H1 (cell line): ENCODE results near the gene HSPA12A. TPM values are rescaled to one million over a fixed set of nuclear protein-coding genes. Genes with fewer than 3 reads are reported as not detected.

Experiments
- CTCF ChIA-PET: fragments of 300-600 bp; sonication (Branson Sonifier 250); formaldehyde crosslinking; loops from one replicate; lab custom pipeline; 2021; ENCODE audit not compliant: partially characterized antibody; lab: Charles Lee
- POLR2A ChIA-PET: fragments of 300-600 bp; sonication (Branson Sonifier 250); formaldehyde crosslinking; loops from one replicate; lab custom pipeline; 2021; ENCODE audit warnings: inconsistent platforms; ENCODE audit not compliant: partially characterized antibody; lab: Charles Lee
- DNase-seq, 2 experiments: peaks; one replicate each; pipeline versions ENCODE4 v3.0.0 to v3.0.0-alpha.2; 2010 to 2022; ENCODE audit warnings: low spot score in 2 of 2, low read depth in 1 of 2, mixed read lengths in 1 of 2
- FAIRE-seq: peaks from 2 replicates; lab custom pipeline; 2011; peaks lifted over from hg19 to GRCh38; lab: Jason Lieb, UNC
- H2AFZ ChIP-seq: 2 replicates; pipeline ENCODE4 v1.8.1; 2012; ENCODE audit warnings: low read length, inconsistent platforms
- H2AK5ac ChIP-seq: 2 replicates; pipeline ENCODE4 v1.6.1; 2013; ENCODE audit warnings: low read depth, low read length
- H2BK120ac ChIP-seq: replicated peaks from 2 replicates; pipeline ENCODE3; 2013; ENCODE audit warnings: low read depth, low read length, inconsistent platforms
- H2BK12ac ChIP-seq: 2 replicates; pipeline ENCODE4 v1.6.1; 2013; ENCODE audit warnings: low read depth, low read length
- H2BK15ac ChIP-seq: 2 replicates; pipeline ENCODE4 v1.6.1; 2013; ENCODE audit warnings: low read length
- H2BK20ac ChIP-seq: 2 replicates; pipeline ENCODE4 v1.6.1; 2013; ENCODE audit warnings: low read length
- H2BK5ac ChIP-seq: 2 replicates; pipeline ENCODE4 v1.6.1; 2013; ENCODE audit warnings: low read depth, low read length
- H3K14ac ChIP-seq: 2 replicates; pipeline ENCODE4 v1.6.1; 2013; ENCODE audit warnings: inconsistent platforms; ENCODE audit not compliant: insufficient read length
- H3K18ac ChIP-seq: 2 replicates; pipeline ENCODE4 v1.6.1; 2013; ENCODE audit warnings: low read length; ENCODE audit errors: extremely low read depth
- H3K23ac ChIP-seq: 2 replicates; pipeline ENCODE4 v1.6.1; 2013; ENCODE audit warnings: inconsistent platforms; ENCODE audit not compliant: insufficient read length
- H3K23me2 ChIP-seq: 2 replicates; pipeline ENCODE4 v1.6.1; 2013; ENCODE audit warnings: low read depth, low read length
- H3K27ac ChIP-seq: 2 replicates; pipeline ENCODE4 v1.6.1; 2011; ENCODE audit warnings: low read depth, low read length, inconsistent platforms
- H3K27me3 ChIP-seq, 4 experiments: replicated peaks in 1 of 4; 1 replicate in 1 of 4; 2 replicates in 3 of 4; pipeline versions ENCODE4 v1.6.1 to v1.8.1; 2011 to 2013; ENCODE audit warnings: low read length in 3 of 4, mild to moderate bottlenecking in 3 of 4, inconsistent platforms in 2 of 4, mixed read lengths in 2 of 4, moderate library complexity in 1 of 4; ENCODE audit not compliant: control insufficient read depth in 3 of 4, insufficient read depth in 3 of 4; ENCODE audit errors: extremely low read depth in 1 of 4
- H3K36me3 ChIP-seq, 4 experiments: 2 replicates each; pipeline versions ENCODE4 v1.6.1 to v1.8.1; 2011 to 2013; ENCODE audit warnings: mild to moderate bottlenecking in 4 of 4, low read length in 3 of 4, moderate library complexity in 2 of 4, control low read depth in 1 of 4, inconsistent platforms in 1 of 4; ENCODE audit not compliant: insufficient read depth in 4 of 4, control insufficient read depth in 2 of 4
- H3K4ac ChIP-seq: replicated peaks from 2 replicates; pipeline ENCODE3; 2013; ENCODE audit warnings: low read length, low read depth, mixed read lengths, inconsistent platforms; ENCODE audit not compliant: insufficient read length
- H3K4me1 ChIP-seq, 4 experiments: replicated peaks in 1 of 4; 1 replicate in 1 of 4; 2 replicates in 3 of 4; pipeline versions ENCODE4 v1.6.1 to v1.8.1; 2011 to 2013; ENCODE audit warnings: low read length in 3 of 4, inconsistent platforms in 2 of 4, mixed read lengths in 1 of 4; ENCODE audit not compliant: insufficient read depth in 4 of 4, control insufficient read depth in 3 of 4
- H3K4me2 ChIP-seq, 2 experiments: 2 replicates each; pipeline versions ENCODE4 v1.6.1 to v1.8.1; 2011 to 2013; ENCODE audit warnings: low read depth in 2 of 2, low read length in 2 of 2, control low read depth in 1 of 2, inconsistent platforms in 1 of 2, mild to moderate bottlenecking in 1 of 2; ENCODE audit not compliant: insufficient read depth in 1 of 2
- H3K4me3 ChIP-seq, 4 experiments: fragments of 200-600, 300-600 bp in 1 of 4; sonication (generic), shearing (Covaris generic), sonication (Bioruptor Twin) in 1 of 4; 2 replicates each; pipeline versions ENCODE4 v1.5.1 to v1.8.1; 2011 to 2016; ENCODE audit warnings: low read length in 4 of 4, low read depth in 3 of 4, control low read depth in 2 of 4, inconsistent platforms in 2 of 4, mild to moderate bottlenecking in 2 of 4, mixed read lengths in 1 of 4, moderate library complexity in 1 of 4; ENCODE audit not compliant: insufficient read depth in 2 of 4; ENCODE audit errors: extremely low read depth in 1 of 4
- H3K56ac ChIP-seq: replicated peaks from 2 replicates; pipeline ENCODE3; 2013; ENCODE audit warnings: low read depth, mild to moderate bottlenecking, mixed read lengths, low read length, inconsistent platforms; ENCODE audit not compliant: insufficient read length
- H3K79me1 ChIP-seq: 2 replicates; pipeline ENCODE4 v1.6.1; 2013; ENCODE audit warnings: low read depth, low read length, control low read depth
- H3K79me2 ChIP-seq, 2 experiments: 2 replicates each; pipeline versions ENCODE4 v1.6.1 to v1.8.1; 2012 to 2013; ENCODE audit warnings: low read length in 2 of 2, mild to moderate bottlenecking in 2 of 2, inconsistent platforms in 1 of 2; ENCODE audit not compliant: insufficient read depth in 2 of 2, control insufficient read depth in 1 of 2
- H3K9ac ChIP-seq, 4 experiments: replicated peaks in 1 of 4; 1 replicate in 1 of 4; 2 replicates in 3 of 4; pipeline versions ENCODE4 v1.6.1 to v1.8.1; 2011 to 2013; ENCODE audit warnings: low read depth in 3 of 4, low read length in 3 of 4, control low read depth in 2 of 4, mild to moderate bottlenecking in 2 of 4, moderate library complexity in 2 of 4, inconsistent platforms in 1 of 4; ENCODE audit errors: extremely low read depth in 1 of 4
- H3K9me3 ChIP-seq, 2 experiments: 2 replicates each; pipeline versions ENCODE4 v1.6.1 to v1.8.1; 2012 to 2013; ENCODE audit warnings: mild to moderate bottlenecking in 2 of 2, moderate library complexity in 2 of 2, control low read depth in 1 of 2, inconsistent platforms in 1 of 2, low read depth in 1 of 2, low read length in 1 of 2, mixed read lengths in 1 of 2; ENCODE audit not compliant: insufficient read depth in 2 of 2
- H4K20me1 ChIP-seq, 2 experiments: replicated peaks in 1 of 2; 2 replicates each; pipeline versions ENCODE3 to v1.8.1; 2011 to 2013; ENCODE audit warnings: inconsistent platforms in 2 of 2, low read length in 2 of 2, mild to moderate bottlenecking in 1 of 2; ENCODE audit not compliant: insufficient read depth in 2 of 2, control insufficient read depth in 1 of 2
- H4K5ac ChIP-seq: 2 replicates; pipeline ENCODE4 v1.6.1; 2013; ENCODE audit warnings: low read length, low read depth, mixed read lengths, inconsistent platforms; ENCODE audit not compliant: insufficient read length
- H4K8ac ChIP-seq: 2 replicates; pipeline ENCODE4 v1.8.0; 2013; ENCODE audit warnings: mild to moderate bottlenecking, moderate library complexity, low read length, inconsistent platforms; ENCODE audit not compliant: insufficient read depth; ENCODE audit errors: extremely low read depth
- H4K91ac ChIP-seq: replicated peaks from 2 replicates; pipeline ENCODE3; 2013; ENCODE audit warnings: low read length, mixed read lengths, inconsistent platforms; ENCODE audit not compliant: insufficient read length
- BCL11A ChIP-seq, 2 experiments: IDR thresholded peaks; one replicate each; pipeline ENCODE4 v1.6.1; 2011; ENCODE audit warnings: low read depth in 2 of 2, low read length in 2 of 2, mild to moderate bottlenecking in 2 of 2
- EGR1 ChIP-seq: IDR thresholded peaks from 2 replicates; pipeline ENCODE4 v1.6.1; 2011; ENCODE audit warnings: low read depth, low read length, borderline replicate concordance
- EZH2 ChIP-seq: fragments of 200-600 bp; sonication (generic); IDR thresholded peaks from 2 replicates; pipeline ENCODE4 v1.7.1; 2012; ENCODE audit warnings: low read depth, mild to moderate bottlenecking, moderate library complexity, low read length, inconsistent platforms; ENCODE audit not compliant: severe bottlenecking
- MAFK ChIP-seq: IDR thresholded peaks from 2 replicates; pipeline ENCODE4 v1.6.1; 2012; ENCODE audit warnings: low read depth, mild to moderate bottlenecking, improper control_type of control experiment, low read length
- NANOG ChIP-seq: IDR thresholded peaks from 2 replicates; pipeline ENCODE4 v1.6.1; 2011; ENCODE audit warnings: low read length, low read depth, mild to moderate bottlenecking, inconsistent platforms; ENCODE audit not compliant: insufficient read depth, poor library complexity, severe bottlenecking
- POLR2A ChIP-seq, 2 experiments: IDR thresholded peaks; 1 replicate in 1 of 2; 2 replicates in 1 of 2; pipeline ENCODE4 v1.6.1; 2011; ENCODE audit warnings: low read depth in 2 of 2, low read length in 2 of 2, mild to moderate bottlenecking in 2 of 2; ENCODE audit errors: control extremely low read depth in 1 of 2
- POLR2AphosphoS5 ChIP-seq: IDR thresholded peaks from 2 replicates; pipeline ENCODE4 v1.6.1; 2011; ENCODE audit warnings: low read depth, low read length
- RBBP5 ChIP-seq: IDR thresholded peaks from 2 replicates; pipeline ENCODE4 v1.7.1; 2012; ENCODE audit warnings: low read depth, mild to moderate bottlenecking, inconsistent platforms, low read length, moderate library complexity, borderline replicate concordance
- SP4 ChIP-seq: IDR thresholded peaks from 2 replicates; pipeline ENCODE4 v1.6.1; 2012; ENCODE audit warnings: low read length, inconsistent platforms
- TAF1 ChIP-seq: IDR thresholded peaks from 2 replicates; pipeline ENCODE4 v1.6.1; 2011; ENCODE audit warnings: mild to moderate bottlenecking, low read depth, low read length
- TCF12 ChIP-seq: IDR thresholded peaks from 2 replicates; pipeline ENCODE4 v1.6.1; 2011; ENCODE audit warnings: low read depth, mild to moderate bottlenecking, low read length
- WGBS, 2 experiments: shearing (Covaris generic) in 1 of 2; methylation state at CpG; one replicate each; pipeline versions ENCODE4 v1.1.6 to v1.1.7; 2013 to 2015; ENCODE audit warnings: low lambda C conversion rate in 2 of 2, mixed read lengths in 2 of 2, inconsistent platforms in 1 of 2, low coverage in 1 of 2, missing lambda C conversion rate in 1 of 2; ENCODE audit not compliant: insufficient replicate concordance in 2 of 2, insufficient coverage in 1 of 2, insufficient read length in 1 of 2; ENCODE audit errors: extremely low coverage in 1 of 2, missing lambda C conversion rate in 1 of 2; 5-methylcytosine and 5-hydroxymethylcytosine counted together
- polyA plus RNA-seq, 7 experiments: library from polyadenylated mRNA; depleted of rRNA in 3 of 7; stranded (reverse) in 5 of 7; unstranded in 2 of 7; fragments of >200 nt in 5 of 7; fragments of 200-250 nt in 2 of 7; gene quantifications; 1 replicate in 5 of 7; 2 replicates in 1 of 7; 4 replicates in 1 of 7; pipeline versions ENCODE4 v1.2.1 to v1.2.3, GENCODE V29; 2011 to 2013; ENCODE audit warnings: missing spikeins in 2 of 7, mixed read lengths in 2 of 7
- total RNA-seq: library from RNA; stranded (reverse); fragmentation: NEBNext Ultra II Directional; extraction: Animal tissue kit (Norgen Biotek cat#: 25700); gene quantifications from 2 replicates; pipeline ENCODE4 v1.2.1, GENCODE V29; 2021
- TF ChIP-seq, protein P1 (sequence below): IDR thresholded peaks from 2 replicates; pipeline ENCODE4 v1.6.1; 2011; ENCODE audit warnings: low read length, improper control_type of control experiment

Gene HSPA12A
- total and polyA plus RNA-seq, 2 of the 8 experiments (the other 6 are each of a cell fraction or from before 2014, with no cell fraction given), result 3.1 to 6.9 TPM

DNA sequence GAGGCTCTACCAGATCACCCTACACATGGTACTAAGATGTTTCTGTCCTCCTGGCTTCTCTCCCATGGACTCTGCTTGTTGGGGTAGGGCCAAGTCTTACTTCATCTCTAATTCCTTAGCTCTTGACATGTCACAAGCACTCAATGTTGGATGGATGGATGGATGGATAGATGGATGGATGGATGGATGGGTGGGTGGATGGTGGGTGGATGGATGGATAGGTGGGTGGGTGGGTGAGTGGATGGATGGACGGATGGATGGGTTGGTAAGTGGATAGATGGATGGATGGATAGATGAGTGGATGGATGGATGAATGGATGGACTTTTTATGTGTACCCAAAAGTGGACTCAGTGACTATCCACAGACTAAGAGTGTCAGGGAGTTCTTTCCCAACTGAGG, 28.5 kb downstream of the HSPA12A start:
- Histone ChIP-seq H3K36me3 (no peaks in the 10 kb centered on the region), H3K4ac (no peak overlapping the region), H4K5ac (no peak overlapping the region), H4K8ac (no peak overlapping the region), H3K9ac (no peak overlapping the region), H3K14ac (no peak overlapping the region), H3K4me3 (no peak overlapping the region), H2BK5ac (no peak overlapping the region), H2AFZ (no peak overlapping the region), H2BK120ac (no peak overlapping the region), H3K4me2 (no peak overlapping the region), H3K27me3 (no peaks in the 10 kb centered on the region), H3K18ac (no peak overlapping the region), H3K4me1 (no peaks in the 10 kb centered on the region), H3K9me3 (no peaks in the 10 kb centered on the region), H3K79me1 (no peaks in the 10 kb centered on the region), H3K23me2 (peaks cover 3% of the 10 kb centered on the region; the same call in 1 of the 2 replicates), H3K27ac (no peak overlapping the region), H2BK12ac (no peak overlapping the region), H3K79me2 (no peaks in the 10 kb centered on the region), H3K56ac (no peak overlapping the region), H2AK5ac (no peak overlapping the region), H3K23ac (no peak overlapping the region), H2BK15ac (no peak overlapping the region), H4K91ac (no peak overlapping the region), H2BK20ac (no peak overlapping the region), H4K20me1 (no peaks in the 10 kb centered on the region)
- ChIA-PET POLR2A (no interaction called here), CTCF (interaction anchor here (0.6 to 1.0 kb wide), 2 partner anchors 44 to 96 kb away, joined by 3 read pairs; no protein-coding TSS in a partner anchor)
- TF ChIP-seq, protein P1, sequence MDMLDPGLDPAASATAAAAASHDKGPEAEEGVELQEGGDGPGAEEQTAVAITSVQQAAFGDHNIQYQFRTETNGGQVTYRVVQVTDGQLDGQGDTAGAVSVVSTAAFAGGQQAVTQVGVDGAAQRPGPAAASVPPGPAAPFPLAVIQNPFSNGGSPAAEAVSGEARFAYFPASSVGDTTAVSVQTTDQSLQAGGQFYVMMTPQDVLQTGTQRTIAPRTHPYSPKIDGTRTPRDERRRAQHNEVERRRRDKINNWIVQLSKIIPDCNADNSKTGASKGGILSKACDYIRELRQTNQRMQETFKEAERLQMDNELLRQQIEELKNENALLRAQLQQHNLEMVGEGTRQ, result no peak
- TF ChIP-seq TCF12, result no peak
- no peak for TF ChIP-seq MAFK
- no peak for TF ChIP-seq RBBP5
- TF ChIP-seq EZH2, result no peak
- TF ChIP-seq BCL11A (IDR thresholded peaks at IDR 0.05; ENCODE audit: low read depth in 2 of 2, low read length in 2 of 2), result no peak
- TF ChIP-seq TAF1, result no peak
- TF ChIP-seq SP4, result no peak
- no peak for TF ChIP-seq NANOG
- no peak for TF ChIP-seq EGR1
- no peak for TF ChIP-seq POLR2AphosphoS5
- TF ChIP-seq POLR2A (IDR thresholded peaks at IDR 0.05; ENCODE audit: control extremely low read depth in 1 of 2, low read depth in 2 of 2, low read length in 2 of 2), result no peak
- FAIRE-seq (no peak), DNase-seq (no peak)
- 33 to 100% methylated on average over 1 of the region's 1 CpG for WGBS, 2 experiments
